Karpas-422 (cell line): ENCODE data around the gene DR1. TPM values are rescaled to one million over a fixed set of nuclear protein-coding genes. Genes with fewer than 3 reads are reported as not detected.

ENCODE experiments used
- DNase-seq: peaks from one replicate; pipeline ENCODE4 v3.0.0-alpha.2; 2015
- H2AFZ ChIP-seq: fragments of 200-600 bp; sonication (generic); 2 replicates; pipeline ENCODE4 v1.6.1; 2014; ENCODE audit warnings: antibody characterized with exemption, low read length, mixed read lengths
- H3K27ac ChIP-seq: fragments of 200-600 bp; sonication (generic); 2 replicates; pipeline ENCODE4 v1.5.1; 2014; ENCODE audit warnings: mild to moderate bottlenecking, low read length, moderate library complexity
- H3K27me3 ChIP-seq: fragments of 200-600 bp; sonication (generic); 2 replicates; pipeline ENCODE4 v1.6.1; 2014; ENCODE audit warnings: low read length, mixed read lengths
- H3K36me3 ChIP-seq: fragments of 200-600 bp; sonication (generic); 2 replicates; pipeline ENCODE4 v1.6.1; 2014; ENCODE audit warnings: low read length, mixed read lengths; ENCODE audit not compliant: insufficient read depth
- H3K4me1 ChIP-seq: fragments of 200-600 bp; sonication (generic); 2 replicates; pipeline ENCODE4 v1.6.1; 2014; ENCODE audit warnings: mild to moderate bottlenecking, low read length, mixed read lengths
- H3K4me2 ChIP-seq: fragments of 200-600 bp; sonication (generic); 2 replicates; pipeline ENCODE4 v1.6.1; 2014; ENCODE audit warnings: low read length, low read depth, mild to moderate bottlenecking; ENCODE audit not compliant: poor library complexity, severe bottlenecking
- H3K4me3 ChIP-seq: fragments of 200-600 bp; sonication (generic); 2 replicates; pipeline ENCODE4 v1.5.1; 2014; ENCODE audit warnings: mild to moderate bottlenecking, antibody characterized with exemption, low read length, mixed read lengths
- H3K79me2 ChIP-seq: fragments of 200-600 bp; sonication (generic); 2 replicates; pipeline ENCODE4 v1.6.1; 2014; ENCODE audit warnings: mild to moderate bottlenecking, low read length, mixed read lengths
- H3K9ac ChIP-seq: fragments of 200-600 bp; sonication (generic); 2 replicates; pipeline ENCODE4 v1.6.0; 2014; ENCODE audit warnings: low read length
- H3K9me2 ChIP-seq: fragments of 200-600 bp; sonication (generic), shearing (Covaris generic); replicated peaks from 2 replicates; pipeline ENCODE4 v1.6.0; 2014; ENCODE audit warnings: mild to moderate bottlenecking, low read length, moderate library complexity; ENCODE audit not compliant: insufficient read depth
- H3K9me3 ChIP-seq: fragments of 300-700, 200-600 bp; sonication (generic); 2 replicates; pipeline ENCODE4 v1.6.1; 2014; ENCODE audit warnings: low read length, mixed read lengths
- H4K20me1 ChIP-seq: fragments of 200-600 bp; sonication (generic); 2 replicates; pipeline ENCODE4 v1.6.1; 2014; ENCODE audit warnings: mild to moderate bottlenecking, antibody characterized with exemption, low read length, low read depth; ENCODE audit not compliant: insufficient read depth
- total RNA-seq: library from RNA; depleted of rRNA; stranded (reverse); fragments of >200 nt; shearing (Covaris generic); gene quantifications from 2 replicates; pipeline ENCODE4 v1.2.3, GENCODE V29; 2014; ENCODE audit warnings: low replicate concordance

Gene DR1
- total RNA-seq, 1 experiment from 2014 or later: 26.9 TPM

GRCh38 chr1:93331412-93331811 is 14.3 kb upstream of the DR1 start:
- no peak overlapping the region for H2AFZ ChIP-seq
- H3K27ac ChIP-seq: no peak overlapping the region
- no peaks in the 10 kb centered on the region for H4K20me1 ChIP-seq
- H3K4me1 ChIP-seq: no peaks in the 10 kb centered on the region
- H3K9me2 ChIP-seq: no peaks in the 10 kb centered on the region
- no peaks in the 10 kb centered on the region for H3K36me3 ChIP-seq
- H3K9me3 ChIP-seq: no peaks in the 10 kb centered on the region
- DNase-seq: no peak
- no peaks in the 10 kb centered on the region for H3K79me2 ChIP-seq
- H3K4me3 ChIP-seq: no peak overlapping the region
- H3K9ac ChIP-seq: no peak overlapping the region
- no peaks in the 10 kb centered on the region for H3K27me3 ChIP-seq
- no peak overlapping the region for H3K4me2 ChIP-seq

- no peak overlapping the region for H2AFZ ChIP-seq
- H3K9me2 ChIP-seq: no peaks in the 10 kb centered on the region
- H3K9me3 ChIP-seq: no peaks in the 10 kb centered on the region
- H3K79me2 ChIP-seq: no peaks in the 10 kb centered on the region
- no peak overlapping the region for H3K4me3 ChIP-seq
- H4K20me1 ChIP-seq: no peaks in the 10 kb centered on the region
- no peaks in the 10 kb centered on the region for H3K36me3 ChIP-seq
- no peak overlapping the region for H3K4me2 ChIP-seq
- no peaks in the 10 kb centered on the region for H3K4me1 ChIP-seq
- no peak overlapping the region for H3K27ac ChIP-seq
- no peak overlapping the region for H3K9ac ChIP-seq
- DNase-seq: no peak
- no peaks in the 10 kb centered on the region for H3K27me3 ChIP-seq
Measured at GRCh38 chr1:93332368-93332767, 13.3 kb upstream of the DR1 start.

- Histone ChIP-seq H3K27ac (no peak overlapping the region), H3K36me3 (peaks cover 4% of the 10 kb centered on the region; the same call in 1 of the 2 replicates), H3K9me2 (no peaks in the 10 kb centered on the region), H3K9me3 (no peaks in the 10 kb centered on the region), H3K9ac (no peak overlapping the region), H2AFZ (no peak overlapping the region), H3K79me2 (peaks cover 18% of the 10 kb centered on the region), H3K27me3 (no peaks in the 10 kb centered on the region), H3K4me3 (no peak overlapping the region), H3K4me1 (peaks cover 9% of the 10 kb centered on the region), H4K20me1 (no peaks in the 10 kb centered on the region), H3K4me2 (no peak overlapping the region)
- no peak for DNase-seq
Measured at GRCh38 chr1:93338387-93339146, 7.1 kb upstream of the DR1 start.

- H3K4me3 ChIP-seq: no peak overlapping the region
- no peak for DNase-seq
- no peaks in the 10 kb centered on the region for H4K20me1 ChIP-seq
- H3K27me3 ChIP-seq: no peaks in the 10 kb centered on the region
- H3K79me2 ChIP-seq: peaks cover 25% of the 10 kb centered on the region
- H3K9ac ChIP-seq: no peak overlapping the region
- no peak overlapping the region for H3K4me2 ChIP-seq
- no peak overlapping the region for H2AFZ ChIP-seq
- no peaks in the 10 kb centered on the region for H3K9me2 ChIP-seq
- peaks cover 4% of the 10 kb centered on the region; the same call in 1 of the 2 replicates for H3K36me3 ChIP-seq
- peaks cover 15% of the 10 kb centered on the region for H3K4me1 ChIP-seq
- H3K27ac ChIP-seq: no peak overlapping the region
- no peaks in the 10 kb centered on the region for H3K9me3 ChIP-seq
Measured at GRCh38 chr1:93339171-93339697, 6.5 kb upstream of the DR1 start.

DNA sequence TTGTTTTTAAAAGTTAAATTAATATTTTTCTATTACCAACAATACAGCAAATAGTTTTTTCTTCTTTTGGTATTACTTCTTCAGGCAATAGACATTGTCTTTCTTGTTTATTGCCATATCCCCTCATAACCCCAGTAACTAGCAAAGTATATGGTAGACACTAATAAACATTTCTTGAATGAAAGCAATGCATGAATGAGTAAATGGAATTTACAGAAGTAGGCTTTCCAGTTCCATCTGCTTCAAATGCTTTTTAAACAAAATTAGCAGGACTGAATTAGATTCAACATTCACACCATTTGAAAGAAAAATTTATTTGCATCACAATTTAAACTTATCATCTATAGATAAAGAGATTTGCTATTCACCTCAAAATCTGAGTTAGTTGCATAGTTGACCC is 5.6 kb upstream of the DR1 start:
- H4K20me1 ChIP-seq: no peaks in the 10 kb centered on the region
- peaks cover 32% of the 10 kb centered on the region for H3K79me2 ChIP-seq
- H3K27me3 ChIP-seq: no peaks in the 10 kb centered on the region
- no peaks in the 10 kb centered on the region for H3K9me2 ChIP-seq
- no peak overlapping the region for H3K4me2 ChIP-seq
- H3K36me3 ChIP-seq: peaks cover 4% of the 10 kb centered on the region; the same call in 1 of the 2 replicates
- peaks cover 18% of the 10 kb centered on the region for H3K4me1 ChIP-seq
- no peak overlapping the region for H3K9ac ChIP-seq
- H3K27ac ChIP-seq: no peak overlapping the region
- H3K4me3 ChIP-seq: no peak overlapping the region
- DNase-seq: no peak
- H2AFZ ChIP-seq: no peak overlapping the region
- H3K9me3 ChIP-seq: no peaks in the 10 kb centered on the region

DNA sequence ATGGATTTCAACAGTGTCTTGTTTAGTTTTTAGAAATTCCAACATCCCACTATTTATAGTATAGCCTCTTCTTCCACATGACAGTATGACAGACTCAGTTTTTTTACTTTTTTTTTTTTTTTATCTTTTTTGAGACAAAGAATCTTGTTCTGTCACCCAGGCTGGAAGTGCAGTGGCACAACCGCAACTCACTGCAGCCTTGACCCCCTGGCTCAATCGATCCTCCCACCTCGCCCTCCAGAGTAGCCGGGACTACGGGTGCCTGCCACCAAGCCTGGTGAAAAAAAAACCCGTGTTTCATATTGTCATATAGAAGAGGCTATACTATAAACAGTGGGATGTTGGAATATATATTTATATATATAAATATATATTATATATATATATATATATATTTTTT is 1.2 kb upstream of the DR1 start:
- Histone ChIP-seq H3K9me2 (no peaks in the 10 kb centered on the region), H3K36me3 (peaks cover 8% of the 10 kb centered on the region; the same call in 1 of the 2 replicates), H3K4me2 (peak overlapping the region; percentile 83), H3K4me3 (peak overlapping the region; percentile 32; the same call in 1 of the 2 replicates), H3K9me3 (no peaks in the 10 kb centered on the region), H3K27me3 (no peaks in the 10 kb centered on the region), H4K20me1 (peaks cover 22% of the 10 kb centered on the region; the same call in 1 of the 2 replicates), H3K9ac (no peak overlapping the region; the same call in 1 of the 2 replicates), H3K27ac (no peak overlapping the region), H3K79me2 (peaks cover 76% of the 10 kb centered on the region), H2AFZ (no peak overlapping the region), H3K4me1 (peaks cover 33% of the 10 kb centered on the region)
- DNase-seq: no peak

- H2AFZ ChIP-seq: no peak overlapping the region
- no peaks in the 10 kb centered on the region for H3K27me3 ChIP-seq
- peaks cover 22% of the 10 kb centered on the region; the same call in 1 of the 2 replicates for H4K20me1 ChIP-seq
- no peaks in the 10 kb centered on the region for H3K9me2 ChIP-seq
- peak; percentile 61 for DNase-seq
- peak overlapping the region; percentile 94 for H3K9ac ChIP-seq
- H3K9me3 ChIP-seq: no peaks in the 10 kb centered on the region
- peaks cover 81% of the 10 kb centered on the region for H3K79me2 ChIP-seq
- peak overlapping the region; percentile 83 for H3K4me2 ChIP-seq
- H3K4me3 ChIP-seq: peak overlapping the region; percentile 94
- H3K4me1 ChIP-seq: peaks cover 38% of the 10 kb centered on the region
- H3K27ac ChIP-seq: peak overlapping the region; percentile 71
- peaks cover 8% of the 10 kb centered on the region; the same call in 1 of the 2 replicates for H3K36me3 ChIP-seq
Measured at GRCh38 chr1:93344886-93345632, 648 bp upstream of the DR1 start.

GRCh38 chr1:93346421-93346993 is 800 bp downstream of the DR1 start:
- Histone ChIP-seq H3K27me3 (no peaks in the 10 kb centered on the region), H2AFZ (no peak overlapping the region), H3K9ac (peak overlapping the region; percentile 94), H3K9me2 (no peaks in the 10 kb centered on the region), H3K4me1 (peaks cover 46% of the 10 kb centered on the region), H3K27ac (peak overlapping the region; percentile 65), H4K20me1 (peaks cover 22% of the 10 kb centered on the region; the same call in 1 of the 2 replicates), H3K4me2 (peak overlapping the region; percentile 83), H3K9me3 (no peaks in the 10 kb centered on the region), H3K4me3 (peak overlapping the region; percentile 94), H3K36me3 (peaks cover 11% of the 10 kb centered on the region; the same call in 1 of the 2 replicates), H3K79me2 (peaks cover 89% of the 10 kb centered on the region)
- peak; percentile 52 for DNase-seq
